22Rv1 (cell line): ENCODE data around the gene SLC51B.

Experiments
- H3K27ac ChIP-seq: fragments of 450-650 bp; 2 replicates; pipeline ENCODE4 v1.5.1; 2017
- ZFX ChIP-seq: fragments of 450-650 bp; IDR thresholded peaks from 2 replicates; pipeline ENCODE4 v1.6.1; 2017; ENCODE audit warnings: antibody characterized with exemption, borderline replicate concordance
- TF ChIP-seq, protein P1 (sequence below): fragments of 450-650 bp; IDR thresholded peaks from 2 replicates; pipeline ENCODE4 v1.5.1; 2017; ENCODE audit warnings: mild to moderate bottlenecking

The SLC51B gene

DNA sequence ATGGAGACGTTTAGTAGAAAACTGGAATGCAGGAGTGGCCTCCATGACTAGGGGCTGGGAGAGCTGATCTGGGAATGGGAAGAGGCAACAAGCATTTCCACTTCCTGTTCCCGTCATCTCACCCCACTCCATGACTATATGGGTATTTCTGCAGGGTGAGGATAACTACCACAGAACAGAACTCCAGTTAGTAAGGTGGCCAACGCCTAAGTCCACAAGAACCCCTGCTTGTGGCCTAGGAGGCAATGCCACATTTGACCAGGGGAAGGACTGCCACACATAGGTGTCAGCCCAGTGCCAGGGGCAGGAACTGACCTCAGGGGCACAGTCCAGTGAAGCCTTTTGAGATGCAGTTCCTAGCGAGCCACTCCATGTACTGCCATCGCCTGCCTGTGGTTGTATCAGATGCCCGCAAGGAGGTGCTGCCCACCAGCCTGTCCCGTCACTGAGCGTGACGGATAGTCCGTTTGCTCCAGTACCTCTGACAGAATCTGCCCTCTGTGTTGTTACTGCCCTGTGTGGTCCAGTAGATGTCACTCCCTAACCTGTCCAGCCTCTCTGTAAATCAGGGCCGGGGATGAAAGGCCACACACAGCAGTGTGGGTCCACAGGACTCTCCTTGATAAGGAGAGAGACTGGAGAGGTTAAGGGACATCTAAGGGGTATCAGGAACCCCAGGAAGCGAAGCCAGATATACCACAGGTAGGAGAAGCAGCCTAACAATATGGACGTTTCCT is 12.2 kb upstream of the SLC51B start:
- TF ChIP-seq, protein P1, sequence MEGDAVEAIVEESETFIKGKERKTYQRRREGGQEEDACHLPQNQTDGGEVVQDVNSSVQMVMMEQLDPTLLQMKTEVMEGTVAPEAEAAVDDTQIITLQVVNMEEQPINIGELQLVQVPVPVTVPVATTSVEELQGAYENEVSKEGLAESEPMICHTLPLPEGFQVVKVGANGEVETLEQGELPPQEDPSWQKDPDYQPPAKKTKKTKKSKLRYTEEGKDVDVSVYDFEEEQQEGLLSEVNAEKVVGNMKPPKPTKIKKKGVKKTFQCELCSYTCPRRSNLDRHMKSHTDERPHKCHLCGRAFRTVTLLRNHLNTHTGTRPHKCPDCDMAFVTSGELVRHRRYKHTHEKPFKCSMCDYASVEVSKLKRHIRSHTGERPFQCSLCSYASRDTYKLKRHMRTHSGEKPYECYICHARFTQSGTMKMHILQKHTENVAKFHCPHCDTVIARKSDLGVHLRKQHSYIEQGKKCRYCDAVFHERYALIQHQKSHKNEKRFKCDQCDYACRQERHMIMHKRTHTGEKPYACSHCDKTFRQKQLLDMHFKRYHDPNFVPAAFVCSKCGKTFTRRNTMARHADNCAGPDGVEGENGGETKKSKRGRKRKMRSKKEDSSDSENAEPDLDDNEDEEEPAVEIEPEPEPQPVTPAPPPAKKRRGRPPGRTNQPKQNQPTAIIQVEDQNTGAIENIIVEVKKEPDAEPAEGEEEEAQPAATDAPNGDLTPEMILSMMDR, result peak; percentile 87
- TF ChIP-seq ZFX, result no peak
- H3K27ac ChIP-seq, result no peak overlapping the region

DNA sequence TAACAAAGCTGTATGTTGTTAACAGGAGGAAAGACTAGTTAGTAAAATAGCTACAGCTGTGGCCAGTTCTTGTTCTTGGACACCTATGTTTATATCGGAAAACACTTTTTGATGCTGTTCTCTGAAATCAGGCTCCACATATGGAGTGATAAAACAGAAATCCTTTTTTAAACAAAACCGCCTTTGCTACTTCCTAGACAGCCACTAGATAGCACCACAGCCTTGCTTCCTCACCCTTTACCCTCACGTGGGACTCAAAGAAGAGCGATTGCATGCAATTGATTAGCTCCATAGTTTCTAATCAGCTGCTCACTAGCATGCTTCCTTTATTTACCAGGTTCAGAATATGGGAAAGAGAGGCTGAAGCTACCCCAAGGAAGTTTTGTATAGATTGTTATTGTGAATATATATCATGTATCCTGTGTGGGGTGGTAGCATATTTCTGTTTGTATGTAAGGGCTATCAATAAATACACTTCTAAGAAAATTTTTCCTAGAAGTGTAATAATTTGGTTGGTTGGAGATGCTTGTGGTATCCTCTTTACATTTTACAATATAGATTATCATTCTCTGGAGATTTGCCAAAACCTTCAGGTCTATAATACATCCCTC is 11.4 kb upstream of the SLC51B start:
- H3K27ac ChIP-seq, result no peak overlapping the region
- no peak for TF ChIP-seq ZFX
- TF ChIP-seq, protein P1, result no peak

DNA sequence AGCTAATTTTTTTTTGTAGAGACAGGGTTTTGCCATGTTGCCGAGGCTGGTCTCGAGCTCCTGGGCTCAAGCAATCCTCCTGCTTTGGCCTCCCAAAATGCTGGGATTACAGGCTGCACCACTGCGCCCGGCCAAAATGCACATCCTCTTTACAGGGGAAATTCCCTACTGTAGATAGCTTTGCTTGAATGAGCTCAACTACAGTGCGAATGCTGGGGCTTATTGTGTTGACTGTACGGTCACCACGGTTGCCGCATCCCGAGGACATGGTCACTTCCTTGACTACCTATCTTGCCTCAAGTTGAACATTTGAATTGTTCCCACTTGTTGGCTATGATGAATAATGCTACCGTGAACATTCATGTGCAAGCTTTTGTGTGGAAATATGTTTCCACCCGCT is 10.5 kb upstream of the SLC51B start:
- no peak for TF ChIP-seq ZFX

DNA sequence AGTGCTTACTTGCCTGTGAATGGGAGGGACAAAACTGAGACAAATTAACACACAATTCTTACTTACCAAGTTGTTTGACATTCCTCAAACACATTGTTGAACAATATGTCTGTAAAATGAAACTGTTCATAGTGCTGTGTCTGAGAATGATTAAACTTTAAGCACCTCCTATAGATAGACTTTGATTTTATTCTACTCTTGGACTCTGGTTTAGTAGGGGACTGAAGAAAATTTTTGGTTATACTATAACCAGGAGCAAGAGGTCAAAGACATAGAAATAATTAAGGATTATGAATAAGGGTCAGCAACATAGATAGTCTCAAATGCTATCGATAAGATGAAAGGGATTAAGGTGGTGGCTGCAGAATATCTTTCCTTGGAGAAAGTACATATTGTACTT is 7.9 kb upstream of the SLC51B start:
- no peak overlapping the region for H3K27ac ChIP-seq
- TF ChIP-seq, protein P1, result no peak
- TF ChIP-seq ZFX, result no peak

More for the DNA sequence above, 10.5 kb upstream of the SLC51B start:
- no peak overlapping the region for H3K27ac ChIP-seq

DNA sequence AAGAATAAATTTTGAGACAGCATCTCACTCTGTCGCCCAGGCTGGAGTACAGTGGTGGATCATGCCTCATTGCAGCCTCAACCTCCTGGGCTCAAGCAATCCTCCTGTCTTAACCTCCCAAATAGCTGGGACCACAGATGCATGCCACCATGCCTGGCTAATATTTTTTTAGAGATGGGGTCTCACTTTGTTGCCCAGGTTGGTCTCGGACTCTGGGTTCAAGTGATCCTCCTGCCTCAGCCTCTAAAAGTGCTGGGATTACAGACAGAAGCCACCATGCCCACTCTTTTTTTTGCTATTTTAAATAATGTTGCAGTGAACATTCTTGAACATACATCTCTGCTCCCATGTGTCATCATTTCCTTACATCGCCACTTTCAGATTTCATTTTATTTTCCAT is 6.8 kb upstream of the SLC51B start:
- no peak for TF ChIP-seq ZFX
- TF ChIP-seq, protein P1, result no peak
- no peak overlapping the region for H3K27ac ChIP-seq

DNA sequence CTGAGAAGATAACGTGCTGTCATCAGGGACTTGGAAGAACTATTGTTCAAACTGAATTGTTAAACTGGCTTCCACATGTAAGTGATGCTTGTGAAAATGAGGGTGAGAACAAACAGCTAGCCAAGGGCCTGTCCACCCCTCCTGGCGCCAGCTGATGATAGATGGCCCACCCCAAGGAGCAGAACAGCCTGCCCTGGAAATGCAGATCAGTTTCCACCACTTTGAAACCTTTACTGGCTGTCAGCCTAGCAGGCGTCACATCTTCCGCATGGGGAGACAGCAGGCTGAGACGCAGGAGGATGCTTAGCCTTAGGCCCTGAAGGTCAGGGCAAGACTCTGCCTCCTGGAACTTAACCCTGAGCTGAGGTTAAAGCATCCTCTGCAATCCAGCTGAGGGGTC is 6.4 kb upstream of the SLC51B start:
- H3K27ac ChIP-seq, result no peak overlapping the region
- TF ChIP-seq, protein P1, result no peak
- no peak for TF ChIP-seq ZFX

DNA sequence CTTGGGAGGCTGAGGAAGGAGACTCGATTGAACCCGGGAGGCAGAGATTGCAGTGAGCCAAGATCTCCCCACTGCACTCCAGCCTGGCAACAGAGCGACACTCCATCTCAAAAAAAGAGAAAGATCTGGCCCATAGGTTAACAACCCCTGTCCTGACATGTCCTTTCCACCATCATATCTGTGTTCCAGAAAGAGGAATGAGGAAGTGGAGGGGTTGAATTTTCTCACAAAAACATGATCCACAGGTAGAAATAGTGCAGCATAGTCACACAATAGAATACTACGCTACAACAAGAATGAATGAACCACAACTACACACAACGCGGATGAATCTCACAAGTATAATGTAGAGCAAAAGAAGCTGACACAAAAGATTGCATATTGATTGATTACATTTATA is 4.7 kb upstream of the SLC51B start:
- no peak overlapping the region for H3K27ac ChIP-seq
- TF ChIP-seq ZFX, result no peak
- TF ChIP-seq, protein P1, result no peak
